Activated gamma-delta T cell treated with Interleukin-2 at 50 U/mL for 16 hours (primary cell): ENCODE data around the gene LYRM2.

Source experiments
- DNase-seq: peaks from one replicate; pipeline ENCODE4 v3.0.0-alpha.2; 2020

LYRM2 gene

GRCh38 chr6:89553431-89553830 is 85.1 kb downstream of the LYRM2 start:
- DNase-seq = no peak

- DNase-seq = no peak
These were observed 91.3 kb downstream of the LYRM2 start for GRCh38 chr6:89547281-89547680.

- DNase-seq = no peak
These were observed 95.7 kb downstream of the LYRM2 start for GRCh38 chr6:89542866-89543265.

DNA sequence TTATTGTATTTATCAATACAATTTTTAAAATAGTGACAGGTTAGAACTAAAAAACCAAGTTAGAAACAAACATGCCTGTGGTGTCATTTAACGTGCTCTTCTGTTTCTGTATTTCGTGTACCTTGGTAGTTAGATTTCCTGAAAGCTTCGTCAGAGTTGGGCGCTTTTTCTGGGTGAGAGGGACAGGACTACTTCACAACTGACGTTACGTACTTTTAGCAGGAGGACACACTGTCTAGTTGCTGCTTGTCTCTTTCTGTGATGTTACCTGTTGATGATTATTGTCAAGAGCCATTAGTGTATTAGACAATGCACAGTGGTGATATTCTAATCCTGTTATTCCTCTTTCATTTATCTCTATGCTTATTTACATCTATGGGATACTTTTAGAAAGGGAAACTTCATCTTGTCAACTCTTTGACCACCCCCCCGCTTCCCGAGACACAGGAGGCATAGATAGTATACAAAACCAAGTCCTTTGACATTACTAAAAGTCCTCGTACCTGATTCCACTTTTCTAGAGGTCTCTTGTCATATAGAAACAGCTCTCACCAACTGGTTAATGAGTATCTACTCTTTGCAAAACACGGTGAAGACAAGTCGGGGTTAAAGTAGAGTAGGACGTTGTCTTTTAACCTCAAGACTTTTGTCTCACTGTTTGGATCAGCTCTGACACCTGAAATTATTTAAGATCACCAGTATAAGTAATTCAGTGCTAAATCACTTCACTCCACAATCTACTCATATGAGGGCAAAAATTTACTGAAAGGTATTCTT is 96.3 kb downstream of the LYRM2 start:
- DNase-seq = no peak

GRCh38 chr6:89539779-89540178 is 98.8 kb downstream of the LYRM2 start:
- no peak for DNase-seq

GRCh38 chr6:89536231-89536630 is 102.3 kb downstream of the LYRM2 start:
- no peak for DNase-seq

- DNase-seq = no peak
These were observed 107.6 kb downstream of the LYRM2 start for GRCh38 chr6:89530982-89531381.

GRCh38 chr6:89528866-89529265 is 109.7 kb downstream of the LYRM2 start:
- DNase-seq = no peak

GRCh38 chr6:89527634-89528033 is 110.9 kb downstream of the LYRM2 start:
- DNase-seq = no peak

DNA sequence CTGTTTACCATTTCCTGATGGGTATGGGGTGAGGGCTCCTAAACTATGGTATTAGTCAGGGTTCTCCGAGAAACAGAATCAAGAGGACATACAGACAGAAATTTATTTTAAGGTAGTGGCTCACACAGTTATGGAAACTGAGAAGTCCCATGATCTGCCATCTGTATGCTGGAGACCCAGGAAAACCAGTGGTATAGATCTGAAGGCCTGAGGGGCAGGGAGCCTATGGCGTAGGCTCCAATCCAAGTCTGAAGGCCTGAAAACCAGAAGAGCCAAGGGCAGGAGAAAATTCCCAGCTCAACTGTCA is 112.0 kb downstream of the LYRM2 start:
- DNase-seq = no peak

- no peak for DNase-seq
These were observed 112.6 kb downstream of the LYRM2 start for GRCh38 chr6:89525786-89526562.

GRCh38 chr6:89522778-89523177 is 115.8 kb downstream of the LYRM2 start:
- DNase-seq = no peak

DNA sequence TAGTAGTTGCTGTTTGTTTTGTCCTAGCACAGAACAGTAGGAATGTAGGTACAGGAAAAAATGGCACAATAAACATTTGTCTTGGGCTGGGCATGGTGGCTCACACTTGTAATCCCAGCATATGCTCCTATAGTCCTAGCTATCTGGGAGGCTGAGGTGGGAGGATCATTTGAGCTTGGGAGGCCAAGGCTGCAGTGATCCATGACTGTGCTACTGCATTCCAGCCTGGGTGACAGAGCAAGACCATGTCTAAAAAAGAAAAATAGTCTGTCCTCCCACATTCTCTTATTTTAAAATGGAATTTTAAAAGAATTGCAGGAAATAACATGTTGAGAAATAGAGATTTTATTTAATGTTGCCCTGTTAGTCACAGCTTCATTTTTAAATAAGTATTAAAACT is 117.8 kb downstream of the LYRM2 start:
- DNase-seq = no peak

- no peak for DNase-seq
These were observed 120.0 kb downstream of the LYRM2 start for GRCh38 chr6:89518352-89519055.
